ENCODE measurements around the gene ZC3H10. TPM values are rescaled to one million over a fixed set of nuclear protein-coding genes. Genes with fewer than 3 reads are reported as not detected.

The ZC3H10 gene
- total RNA-seq, 3 donors from 2014 or later, result 5.0 to 11.8 (median 5.4) TPM

DNA sequence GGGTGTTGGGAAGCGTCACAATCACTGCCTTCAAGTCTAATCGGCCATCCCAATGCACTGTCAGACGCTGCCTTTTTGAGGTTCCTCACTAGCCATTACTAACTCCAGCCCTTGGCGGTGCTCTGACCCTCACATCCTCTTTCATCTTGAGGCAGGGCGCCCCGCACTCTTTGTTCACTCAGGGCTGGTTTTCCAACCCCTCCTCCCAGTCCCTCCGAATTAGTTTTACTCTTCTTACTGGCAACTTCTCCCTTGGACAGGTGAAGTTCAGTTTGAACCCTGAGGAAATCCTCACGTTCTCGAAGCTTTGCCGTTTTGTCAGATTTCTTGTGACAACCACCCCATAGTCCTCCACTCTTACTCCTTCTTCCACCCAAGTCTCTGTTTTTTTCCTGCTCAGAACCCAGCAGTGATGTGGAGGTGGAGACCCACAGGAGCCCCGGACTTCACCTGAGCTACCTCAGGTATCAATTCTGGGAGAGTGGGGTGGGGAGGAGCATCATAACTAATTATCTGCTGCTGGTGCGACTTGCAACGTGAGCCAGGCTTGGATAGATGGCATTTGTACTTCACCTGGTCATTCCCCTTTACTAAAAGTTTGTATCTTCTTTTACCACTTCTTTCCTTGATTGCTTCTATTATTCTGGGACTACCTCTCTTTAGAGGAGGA, 757 bp downstream of the ZC3H10 start:
- Histone ChIP-seq H3K9me3 (no peaks in the 10 kb centered on the region), H3K4me3 (peak overlapping the region; percentile 44), H3K4me1 (ENCODE audit: low read depth) (peaks cover 16% of the 10 kb centered on the region), H3K36me3 (ENCODE audit: low read depth) (peaks cover 4% of the 10 kb centered on the region)
- TF ChIP-seq, protein P1, sequence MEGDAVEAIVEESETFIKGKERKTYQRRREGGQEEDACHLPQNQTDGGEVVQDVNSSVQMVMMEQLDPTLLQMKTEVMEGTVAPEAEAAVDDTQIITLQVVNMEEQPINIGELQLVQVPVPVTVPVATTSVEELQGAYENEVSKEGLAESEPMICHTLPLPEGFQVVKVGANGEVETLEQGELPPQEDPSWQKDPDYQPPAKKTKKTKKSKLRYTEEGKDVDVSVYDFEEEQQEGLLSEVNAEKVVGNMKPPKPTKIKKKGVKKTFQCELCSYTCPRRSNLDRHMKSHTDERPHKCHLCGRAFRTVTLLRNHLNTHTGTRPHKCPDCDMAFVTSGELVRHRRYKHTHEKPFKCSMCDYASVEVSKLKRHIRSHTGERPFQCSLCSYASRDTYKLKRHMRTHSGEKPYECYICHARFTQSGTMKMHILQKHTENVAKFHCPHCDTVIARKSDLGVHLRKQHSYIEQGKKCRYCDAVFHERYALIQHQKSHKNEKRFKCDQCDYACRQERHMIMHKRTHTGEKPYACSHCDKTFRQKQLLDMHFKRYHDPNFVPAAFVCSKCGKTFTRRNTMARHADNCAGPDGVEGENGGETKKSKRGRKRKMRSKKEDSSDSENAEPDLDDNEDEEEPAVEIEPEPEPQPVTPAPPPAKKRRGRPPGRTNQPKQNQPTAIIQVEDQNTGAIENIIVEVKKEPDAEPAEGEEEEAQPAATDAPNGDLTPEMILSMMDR (IDR thresholded peaks at IDR 0.05), result no peak
- intact Hi-C loops (cut with DNase I, micrococcal nuclease), result no loop called here
- ATAC-seq (peak; percentile 5), DNase-seq (peak in 1 of 3 donors; percentile 61)

DNA sequence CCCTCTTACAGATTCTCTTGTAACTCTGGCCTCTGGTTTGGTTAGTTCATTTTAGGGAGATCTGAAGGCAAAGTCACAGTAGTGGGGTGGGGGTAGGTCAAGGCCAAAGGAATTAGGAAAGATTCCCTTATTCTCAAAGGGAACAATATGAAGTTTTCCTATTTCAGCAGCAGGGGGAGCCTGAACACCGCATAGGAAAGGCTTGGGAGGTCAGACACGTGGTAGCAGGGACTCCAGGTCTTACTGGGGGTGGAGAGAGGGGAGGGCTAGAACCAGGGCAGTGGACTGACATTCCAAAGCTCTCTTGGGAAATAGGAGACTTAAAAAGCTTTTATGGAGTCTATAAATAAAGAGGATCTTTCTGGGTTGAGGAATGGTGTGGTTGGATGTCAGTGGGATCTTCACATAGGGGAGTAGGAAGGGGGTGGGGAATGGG, 1.3 kb downstream of the ZC3H10 start:
- TF ChIP-seq, protein P1 (IDR thresholded peaks at IDR 0.05), result peak; percentile 44
- H3K4me1 ChIP-seq (ENCODE audit: low read depth), result peaks cover 16% of the 10 kb centered on the region
- H3K4me3 ChIP-seq, result no peak overlapping the region
- intact Hi-C loops (cut with DNase I, micrococcal nuclease), result no loop called here
- peak; percentile 61 to 64 (median 62) for DNase-seq
- H3K9me3 ChIP-seq, result no peaks in the 10 kb centered on the region
- peaks cover 4% of the 10 kb centered on the region for H3K36me3 ChIP-seq (ENCODE audit: low read depth)
- peak; percentile 35 for ATAC-seq

DNA sequence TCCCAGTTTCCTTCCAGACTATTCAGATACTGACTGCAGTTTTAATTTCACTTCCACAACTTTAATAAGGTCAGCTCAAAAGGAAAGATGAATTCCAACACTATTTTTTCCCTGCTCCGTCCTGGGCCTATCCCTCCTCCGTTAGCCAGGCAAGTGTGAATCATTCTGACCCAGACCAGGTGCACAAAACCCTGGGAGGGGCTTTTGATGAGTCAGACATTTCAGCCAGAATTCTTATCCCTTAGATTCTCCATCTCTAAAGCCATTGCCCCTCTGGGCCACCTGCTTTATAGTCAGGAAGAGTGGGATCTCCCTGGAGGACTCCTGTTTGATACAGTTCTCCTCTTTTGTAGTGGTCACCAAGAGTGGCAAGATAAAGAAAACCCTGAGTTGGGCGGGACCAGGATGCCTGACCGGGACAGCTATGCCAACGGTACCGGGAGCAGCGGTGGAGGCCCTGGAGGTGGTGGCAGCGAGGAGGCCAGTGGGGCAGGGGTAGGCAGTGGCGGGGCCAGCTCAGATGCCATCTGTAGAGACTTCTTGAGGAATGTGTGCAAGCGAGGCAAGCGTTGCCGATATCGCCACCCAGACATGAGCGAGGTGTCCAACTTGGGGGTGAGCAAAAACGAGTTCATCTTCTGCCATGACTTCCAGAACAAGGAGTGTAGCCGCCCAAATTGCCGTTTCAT, 2.2 kb downstream of the ZC3H10 start:
- peak in 2 of 3 donors; percentile 48 to 62 for DNase-seq
- H3K4me3 ChIP-seq, result no peak overlapping the region
- TF ChIP-seq, protein P1 (IDR thresholded peaks at IDR 0.05), result no peak
- H3K36me3 ChIP-seq (ENCODE audit: low read depth), result peaks cover 4% of the 10 kb centered on the region
- H3K4me1 ChIP-seq (ENCODE audit: low read depth), result peaks cover 16% of the 10 kb centered on the region
- no peaks in the 10 kb centered on the region for H3K9me3 ChIP-seq
- intact Hi-C loops (cut with DNase I, micrococcal nuclease), result loop anchor here in 1 of 2 donors (10.0 kb wide), 1 partner anchor 64 kb away; the partner anchor contains the start of gene SMARCC2
- ATAC-seq, result no peak

DNA sequence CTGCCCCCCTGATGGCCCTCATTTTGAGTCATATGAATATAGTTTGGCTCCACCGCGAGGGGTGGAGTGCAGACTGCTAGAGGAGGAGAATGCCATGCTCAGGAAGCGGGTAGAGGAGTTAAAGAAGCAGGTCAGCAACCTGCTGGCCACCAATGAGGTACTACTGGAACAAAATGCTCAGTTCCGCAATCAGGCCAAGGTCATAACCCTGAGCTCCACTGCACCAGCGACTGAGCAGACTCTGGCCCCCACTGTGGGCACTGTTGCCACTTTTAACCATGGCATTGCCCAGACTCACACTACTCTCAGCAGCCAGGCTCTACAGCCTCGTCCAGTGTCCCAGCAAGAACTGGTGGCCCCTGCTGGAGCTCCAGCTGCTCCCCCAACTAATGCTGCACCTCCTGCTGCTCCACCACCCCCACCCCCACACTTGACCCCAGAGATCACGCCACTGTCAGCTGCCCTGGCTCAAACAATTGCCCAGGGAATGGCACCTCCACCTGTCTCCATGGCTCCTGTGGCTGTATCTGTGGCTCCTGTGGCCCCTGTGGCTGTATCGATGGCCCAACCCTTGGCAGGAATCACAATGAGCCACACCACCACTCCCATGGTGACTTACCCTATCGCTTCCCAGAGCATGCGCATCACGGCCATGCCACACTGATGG, 3.3 kb downstream of the ZC3H10 start:
- DNase-seq (no peak), ATAC-seq (no peak)
- Histone ChIP-seq H3K4me1 (ENCODE audit: low read depth) (peaks cover 20% of the 10 kb centered on the region), H3K36me3 (ENCODE audit: low read depth) (peaks cover 4% of the 10 kb centered on the region), H3K9me3 (no peaks in the 10 kb centered on the region), H3K4me3 (no peak overlapping the region)
- TF ChIP-seq, protein P1 (IDR thresholded peaks at IDR 0.05), result no peak
- intact Hi-C loops (cut with DNase I, micrococcal nuclease), result loop anchor here in 1 of 2 donors (10.0 kb wide), 1 partner anchor 63 kb away; the partner anchor contains the start of gene SMARCC2

DNA sequence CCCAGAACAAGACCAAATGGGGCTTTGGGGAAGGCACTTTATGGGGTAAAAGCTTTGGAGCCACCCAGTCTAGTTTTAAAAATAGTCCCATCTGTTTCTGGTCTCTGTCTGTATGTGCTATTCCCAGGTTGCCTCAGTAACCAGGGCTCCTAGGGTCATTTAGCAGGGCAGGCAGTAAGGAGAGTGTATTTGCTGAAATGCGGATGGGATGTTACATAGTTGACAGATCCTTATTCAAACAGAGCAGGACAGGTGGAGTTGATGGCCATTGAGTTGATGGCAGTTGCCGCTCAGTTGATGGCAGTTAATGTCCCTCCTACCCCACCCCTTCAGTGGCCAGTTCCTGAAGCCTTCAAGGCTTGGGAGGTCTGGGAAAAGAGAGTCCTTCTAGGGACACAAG, 4.6 kb downstream of the ZC3H10 start:
- Histone ChIP-seq H3K4me3 (no peak overlapping the region), H3K36me3 (ENCODE audit: low read depth) (peaks cover 5% of the 10 kb centered on the region), H3K4me1 (ENCODE audit: low read depth) (peaks cover 30% of the 10 kb centered on the region), H3K9me3 (no peaks in the 10 kb centered on the region)
- TF ChIP-seq, protein P1 (IDR thresholded peaks at IDR 0.05), result no peak
- no peak for ATAC-seq
- intact Hi-C loops (cut with DNase I, micrococcal nuclease), result loop anchor here in 1 of 2 donors (10.0 kb wide), 1 partner anchor 62 kb away; the partner anchor contains the start of gene SMARCC2
- no peak for DNase-seq

Measured in mucosa of descending colon (tissue), 3 donors.